ENCODE measurements around the gene IRF2BP1. TPM values are rescaled to one million over a fixed set of nuclear protein-coding genes. Genes with fewer than 3 reads are reported as not detected.
"Not testable (repeated sequence)": the region's sequence is repeated elsewhere in the genome, so short reads cannot be mapped to it uniquely, and the experiment has no call there.

IRF2BP1 gene
- total RNA-seq, 1 donor from 2014 or later, result 19.5 TPM

DNA sequence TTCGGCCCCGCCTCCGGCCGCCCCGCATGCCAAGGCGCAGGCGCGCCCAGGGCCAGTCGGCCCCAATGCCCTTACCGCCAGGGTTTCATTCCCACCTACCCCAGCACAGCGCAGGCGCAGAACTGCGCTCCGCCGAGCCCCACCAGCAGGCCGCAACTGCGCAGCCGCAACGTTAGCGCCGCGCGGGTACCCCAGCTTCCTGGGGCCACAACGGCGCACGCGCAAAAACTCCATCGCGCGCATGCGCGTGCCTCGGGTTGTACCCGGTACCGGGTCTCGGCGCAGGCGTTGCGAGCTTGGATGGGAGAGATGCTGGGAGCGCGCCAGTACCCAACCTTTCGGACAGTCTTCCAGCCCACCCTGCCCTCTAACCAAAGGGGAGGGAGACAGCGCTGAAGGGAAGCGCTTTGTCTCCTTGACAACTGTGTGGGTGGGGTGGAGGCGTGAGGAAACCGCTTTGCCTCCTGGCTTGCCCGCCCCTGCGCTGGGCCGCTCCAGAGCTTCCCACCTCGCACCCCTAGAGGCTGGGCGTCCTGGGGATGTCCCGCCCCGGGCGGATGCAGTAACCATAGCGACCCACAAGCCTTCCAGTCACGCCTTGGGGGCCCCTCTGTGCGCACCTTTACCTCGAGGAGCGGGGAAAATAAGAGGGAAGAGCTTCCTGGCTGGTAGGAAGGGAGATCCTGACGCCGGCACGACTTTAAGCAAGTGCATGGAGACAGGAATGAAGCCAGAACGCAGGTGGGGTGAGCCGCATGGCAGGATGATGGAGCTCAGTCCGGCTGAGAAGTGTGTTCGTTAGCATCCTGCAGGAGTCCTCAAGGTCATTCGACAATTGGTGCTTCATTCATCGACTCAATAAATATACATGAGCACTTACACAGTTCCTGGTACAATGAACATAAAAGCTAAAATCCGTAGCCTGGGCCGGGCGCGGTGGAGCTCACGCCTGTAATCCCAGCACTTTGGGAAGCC, 17.0 kb upstream of the IRF2BP1 start:
- ATAC-seq, result peak; percentile 93
- peak; percentile 100 for DNase-seq (ENCODE audit: low spot score)

DNA sequence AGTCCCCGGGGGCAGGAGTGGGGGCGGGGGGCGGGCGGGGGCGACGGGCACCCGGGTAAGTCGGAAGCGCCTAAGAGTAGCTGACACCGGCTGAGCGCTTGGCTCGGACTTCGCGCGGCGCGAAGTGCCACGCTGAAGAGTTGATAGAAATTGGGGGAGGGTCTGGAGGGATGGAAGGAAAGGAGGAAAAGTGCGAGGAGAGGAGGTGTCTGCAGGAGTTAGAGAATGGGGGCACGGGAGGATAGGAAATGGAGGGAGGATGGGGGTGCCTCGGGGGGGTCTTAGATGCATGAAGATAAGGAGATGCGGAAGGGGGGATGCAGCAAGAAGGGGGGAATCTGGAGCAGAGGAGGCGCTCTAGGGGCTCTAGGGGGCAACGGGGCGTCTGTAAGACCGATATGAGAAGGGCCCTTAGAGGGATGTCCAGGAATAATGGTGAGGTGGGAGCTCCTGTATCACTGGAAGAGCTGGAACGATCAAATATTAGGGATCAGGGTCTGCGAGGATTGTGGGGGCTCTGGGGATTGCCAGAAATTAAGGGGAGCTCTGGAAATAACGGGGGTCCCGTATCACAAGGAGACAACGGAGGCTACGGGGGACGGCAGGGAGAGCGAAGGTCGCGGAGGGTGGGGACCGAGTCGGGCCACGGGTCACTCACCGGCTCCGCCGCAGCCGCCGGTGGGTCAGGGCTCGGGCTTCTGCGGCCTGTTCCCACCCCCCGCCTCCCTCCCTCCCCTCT, 16.1 kb upstream of the IRF2BP1 start, which contains the start of gene MYPOP:
Gene MYPOP, minus strand, starts transcription at position 702 of the 739 bp plus-strand sequence. CDS start 840 bp downstream, outside the sequence.
- ATAC-seq (no peak), DNase-seq (ENCODE audit: low spot score) (no peak)

DNA sequence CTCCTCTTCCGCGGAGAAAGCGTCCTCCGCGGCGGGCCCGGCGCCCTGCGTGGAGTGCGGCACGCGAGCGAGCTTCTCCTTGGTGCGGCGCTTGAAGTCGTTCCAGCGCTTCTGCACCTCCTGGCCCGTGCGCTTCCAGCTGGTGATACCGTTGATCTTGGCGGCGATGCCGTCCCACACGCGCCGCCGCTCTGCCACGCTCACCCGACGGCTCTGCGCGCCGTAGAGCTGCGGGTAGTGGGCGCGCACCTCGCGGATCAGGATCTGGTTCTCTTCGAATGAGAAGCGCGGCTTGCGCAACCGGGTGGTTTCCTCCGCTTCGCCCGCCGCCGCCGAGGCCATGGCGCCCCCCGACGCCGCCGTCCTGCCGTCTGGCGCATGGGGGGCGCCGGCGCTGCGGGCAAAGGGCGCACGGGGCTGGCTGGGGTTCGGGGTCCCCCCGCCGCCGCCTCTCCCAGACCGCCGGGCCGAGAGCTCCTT, 15.5 kb upstream of the IRF2BP1 start:
- ATAC-seq, result no peak
- DNase-seq (ENCODE audit: low spot score), result peak; percentile 52

DNA sequence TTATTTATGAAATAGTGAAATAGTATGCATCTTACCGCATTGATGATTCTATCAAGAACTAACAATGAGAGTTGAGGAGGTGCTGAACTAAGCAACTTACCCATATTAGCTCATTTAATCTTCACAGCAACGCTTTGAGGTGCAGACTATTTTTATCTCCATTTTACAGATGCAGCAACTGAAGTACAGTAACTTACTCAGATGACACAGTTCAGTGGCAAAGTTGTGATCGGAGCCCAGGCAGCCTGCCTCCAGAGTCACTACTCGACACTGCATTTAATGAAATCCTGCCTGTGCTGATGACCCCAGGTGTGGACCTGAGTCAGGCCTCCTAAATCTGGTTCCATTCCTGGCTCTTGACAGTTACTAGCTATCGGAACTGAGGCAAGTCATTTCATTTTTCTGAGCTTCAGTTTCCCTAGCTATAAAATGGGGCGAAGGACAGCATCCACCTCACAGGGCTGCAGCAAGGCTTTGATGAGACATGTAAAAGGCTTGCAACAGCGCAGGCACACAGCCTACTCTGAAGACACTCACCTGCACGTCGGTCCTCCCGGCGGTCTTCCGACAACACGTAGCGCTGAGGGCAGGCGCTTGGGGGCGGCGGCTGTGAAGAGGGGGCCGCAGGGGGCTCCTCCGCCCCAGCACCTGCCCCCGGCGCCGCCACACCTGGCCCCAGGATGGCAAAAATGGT, 14.9 kb upstream of the IRF2BP1 start:
- ATAC-seq (no peak), DNase-seq (ENCODE audit: low spot score) (no peak)

DNA sequence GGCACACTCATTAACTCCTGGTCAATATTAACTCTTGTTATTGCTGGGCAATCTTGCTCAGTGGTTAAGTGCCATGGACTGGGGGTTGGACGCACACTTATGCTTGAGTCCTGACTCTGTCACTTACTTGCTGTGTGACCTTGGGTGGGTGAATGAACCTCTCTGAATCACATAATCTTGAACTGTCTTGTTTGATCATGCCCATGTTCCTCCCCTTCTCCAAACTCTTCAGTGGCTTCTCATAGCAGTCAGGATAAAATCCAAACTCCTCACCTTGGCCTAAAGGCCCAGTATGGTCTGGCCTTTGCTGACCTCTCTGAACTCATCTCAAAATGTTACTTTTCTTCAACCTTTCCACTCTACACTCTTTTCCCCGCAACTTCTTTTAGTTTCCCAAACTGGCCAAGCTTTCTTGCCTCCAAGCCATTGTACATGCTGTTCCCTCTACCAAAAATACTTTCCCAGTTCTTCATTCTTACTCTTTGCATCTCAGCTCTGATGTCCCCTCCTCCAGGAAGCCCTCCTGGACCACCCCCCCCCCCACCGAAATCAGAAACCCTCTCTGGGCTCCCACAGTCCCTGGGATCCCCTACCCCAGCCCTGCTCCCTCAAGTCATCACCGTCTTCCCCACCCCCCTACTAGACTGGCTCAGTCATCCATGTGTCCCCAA, 14.1 kb upstream of the IRF2BP1 start:
- ATAC-seq, result no peak
- DNase-seq (ENCODE audit: low spot score), result no peak

DNA sequence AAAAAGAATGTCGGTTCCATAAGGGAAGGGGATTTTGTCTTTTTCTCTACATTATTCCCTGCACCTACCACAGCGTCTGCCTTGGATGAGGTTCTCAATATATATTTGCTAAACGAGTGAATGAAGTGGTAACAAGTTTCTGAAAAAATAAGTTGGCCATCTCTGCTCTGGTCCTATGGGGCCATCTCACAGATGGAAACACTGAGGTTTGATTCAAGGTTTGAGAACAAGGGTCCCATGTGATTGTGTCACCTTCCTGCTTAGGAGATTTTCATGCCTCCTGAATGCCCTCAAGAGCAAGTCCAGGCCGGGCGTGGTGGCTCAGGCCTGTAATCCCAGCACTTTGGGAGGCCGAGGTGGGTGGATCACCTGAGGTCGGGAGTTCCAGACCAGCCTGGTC, 13.3 kb upstream of the IRF2BP1 start:
- no peak for ATAC-seq
- DNase-seq (ENCODE audit: low spot score), result no peak

DNA sequence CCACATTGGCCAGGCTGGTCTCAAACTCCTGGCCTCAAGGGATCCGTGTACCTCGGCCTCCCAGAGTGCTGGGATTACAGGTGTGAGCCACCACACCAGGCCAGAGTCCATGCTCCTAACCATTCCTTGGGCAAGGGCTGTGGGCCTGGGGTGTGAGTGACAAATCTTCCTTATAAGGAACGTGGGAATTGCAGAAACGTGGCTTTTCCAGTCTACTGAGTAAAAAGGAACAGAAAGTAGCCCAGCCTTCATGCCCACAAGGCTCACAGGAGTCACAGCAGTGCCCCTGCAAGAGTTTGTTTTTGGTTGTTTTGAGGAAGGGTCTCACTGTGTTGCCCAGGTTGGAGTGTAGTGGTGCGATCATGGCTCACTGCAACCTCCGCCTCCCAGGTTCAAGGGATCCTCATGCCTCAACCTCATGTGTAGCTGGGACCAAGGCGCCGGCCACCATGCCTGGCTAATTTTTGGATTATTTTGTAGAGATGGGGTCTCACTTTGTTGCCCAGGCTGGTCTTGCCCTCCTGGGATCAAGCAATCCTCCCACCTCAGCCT, 11.4 kb upstream of the IRF2BP1 start:
- no peak for ATAC-seq

DNA sequence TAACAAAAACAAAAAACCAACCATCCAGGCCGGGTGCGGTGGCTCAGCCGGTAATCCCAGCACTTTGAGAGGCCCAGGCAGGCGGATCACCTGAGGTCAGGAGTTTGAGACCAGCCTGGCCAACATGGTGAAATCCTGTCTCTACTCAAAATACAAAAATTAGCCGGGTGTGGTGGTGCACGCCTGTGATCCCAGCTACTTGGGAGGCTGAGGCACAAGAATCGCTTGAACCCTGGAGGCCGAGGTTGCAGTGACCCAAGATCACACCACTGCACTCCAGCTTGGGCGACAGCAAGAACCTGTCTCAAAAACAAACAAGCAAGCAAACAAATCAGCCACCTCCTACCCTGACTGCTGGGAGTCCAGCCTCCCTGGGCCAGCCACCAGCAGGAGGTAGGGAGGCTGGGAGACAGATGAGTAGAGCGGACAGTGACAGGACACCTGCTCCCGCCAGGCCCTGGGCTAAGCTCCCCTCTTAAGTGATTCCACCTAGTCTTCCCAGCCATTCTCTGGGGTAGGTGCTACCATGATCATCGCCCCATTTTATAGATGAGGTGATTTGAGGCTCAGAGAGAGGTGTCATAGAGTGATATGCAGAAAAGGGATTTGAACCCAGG, 10.2 kb upstream of the IRF2BP1 start:
- not testable (repeated sequence) for ATAC-seq; DNase-seq (ENCODE audit: low spot score)

More for the DNA sequence above, 11.4 kb upstream of the IRF2BP1 start:
- DNase-seq (ENCODE audit: low spot score), result no peak

DNA sequence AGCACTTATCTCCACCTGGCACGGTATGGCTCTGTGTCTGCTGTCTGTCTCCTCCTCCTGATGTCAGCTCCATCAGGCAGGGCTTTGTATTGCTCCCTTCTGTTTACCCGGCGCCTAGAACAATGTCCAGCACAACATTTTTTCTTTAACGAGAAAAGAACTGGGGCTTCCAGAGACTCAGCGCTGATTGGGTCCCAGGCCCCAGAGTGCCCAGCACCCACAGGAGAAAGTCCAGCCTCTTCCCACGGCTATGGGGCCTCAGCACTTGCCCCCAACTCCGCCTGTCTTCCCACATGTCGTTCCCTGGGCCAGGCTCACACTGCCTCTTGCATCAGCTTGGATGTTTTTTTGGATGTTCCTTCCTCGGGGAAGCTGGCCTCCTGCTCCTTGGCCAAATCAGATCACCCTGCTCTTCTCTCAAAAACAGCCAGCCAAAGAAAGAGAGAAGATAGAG, 9.6 kb upstream of the IRF2BP1 start:
- ATAC-seq, result no peak
- no peak for DNase-seq (ENCODE audit: low spot score)

DNA sequence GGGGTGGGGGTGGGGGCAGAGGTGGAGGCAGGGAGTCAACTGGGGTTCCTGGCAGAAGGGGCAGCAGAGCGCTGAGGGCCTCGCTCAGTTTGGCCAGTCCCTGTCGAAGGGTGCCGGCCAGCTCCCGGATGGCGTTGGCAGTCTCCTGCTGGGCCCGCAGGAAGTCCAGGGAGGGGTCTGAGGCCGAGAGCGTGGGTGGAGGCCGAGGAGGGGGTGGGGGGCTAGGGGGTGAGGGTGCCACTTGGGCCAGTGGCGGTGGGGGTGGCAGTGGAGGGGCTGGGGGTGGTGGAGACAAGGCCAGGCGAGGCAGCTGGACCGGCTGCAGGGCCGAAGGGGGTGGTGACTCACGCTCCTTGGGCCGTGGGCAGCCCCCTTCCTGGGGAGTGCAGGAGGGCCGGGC, 4.9 kb upstream of the IRF2BP1 start:
- ATAC-seq (no peak), DNase-seq (ENCODE audit: low spot score) (no peak)

DNA sequence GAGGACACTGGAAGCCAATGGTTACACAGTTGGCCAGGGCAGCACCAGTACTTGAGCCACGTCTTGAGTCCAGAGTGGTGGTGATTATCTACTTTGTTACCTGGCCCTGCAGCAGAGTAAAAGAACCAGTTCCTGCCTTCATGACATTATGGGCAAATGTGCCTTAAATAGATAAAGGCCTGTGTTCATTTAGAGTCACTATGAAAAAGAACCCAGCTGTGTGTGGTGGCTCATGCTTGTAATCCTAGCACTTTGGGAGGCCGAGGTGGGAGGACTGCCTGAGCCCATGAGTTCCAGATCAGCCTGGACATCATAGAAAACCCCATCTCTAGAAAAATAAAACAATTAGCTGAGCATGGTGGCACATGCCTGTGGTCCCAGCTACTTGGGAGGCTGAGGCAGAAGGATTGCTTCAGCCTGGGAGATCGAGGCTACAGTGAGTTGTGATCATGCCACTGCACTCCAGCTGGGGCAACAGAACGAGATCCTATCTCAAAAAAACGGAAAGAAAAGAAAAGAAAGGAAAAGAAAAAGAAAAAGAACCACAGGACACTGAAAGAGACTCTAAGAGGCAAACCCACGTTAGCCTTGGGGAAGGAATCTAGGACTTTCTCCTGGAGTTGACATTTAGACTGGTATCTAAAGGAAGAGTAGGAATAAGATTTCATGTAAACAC, 3.4 kb upstream of the IRF2BP1 start:
- no peak for DNase-seq (ENCODE audit: low spot score)
- ATAC-seq, result no peak

DNA sequence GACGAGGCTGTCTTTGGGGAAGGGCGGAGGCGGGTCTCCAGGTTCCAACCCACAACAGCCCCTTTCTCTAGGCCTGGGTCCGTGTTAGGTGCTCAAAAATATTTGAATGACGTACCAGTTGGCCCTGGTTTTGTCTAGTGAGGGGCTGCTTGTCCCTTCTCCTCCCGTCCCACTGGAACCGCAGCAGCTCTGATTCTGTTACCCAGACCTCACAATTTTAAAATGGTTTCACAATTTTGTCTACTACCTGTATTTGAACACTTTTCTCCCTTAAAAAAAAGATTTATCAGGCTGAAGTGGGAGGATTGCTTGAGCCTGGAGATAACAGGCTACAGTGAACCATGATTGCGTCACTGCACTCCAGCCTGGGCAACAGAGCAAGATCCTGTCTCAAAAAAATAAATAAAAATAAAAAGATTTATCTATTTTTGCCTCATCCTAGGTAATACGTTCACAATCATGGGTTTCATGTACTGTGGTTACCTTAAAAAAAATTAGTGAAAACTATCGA, 1.3 kb upstream of the IRF2BP1 start:
- ATAC-seq (no peak), DNase-seq (ENCODE audit: low spot score) (no peak)

DNA sequence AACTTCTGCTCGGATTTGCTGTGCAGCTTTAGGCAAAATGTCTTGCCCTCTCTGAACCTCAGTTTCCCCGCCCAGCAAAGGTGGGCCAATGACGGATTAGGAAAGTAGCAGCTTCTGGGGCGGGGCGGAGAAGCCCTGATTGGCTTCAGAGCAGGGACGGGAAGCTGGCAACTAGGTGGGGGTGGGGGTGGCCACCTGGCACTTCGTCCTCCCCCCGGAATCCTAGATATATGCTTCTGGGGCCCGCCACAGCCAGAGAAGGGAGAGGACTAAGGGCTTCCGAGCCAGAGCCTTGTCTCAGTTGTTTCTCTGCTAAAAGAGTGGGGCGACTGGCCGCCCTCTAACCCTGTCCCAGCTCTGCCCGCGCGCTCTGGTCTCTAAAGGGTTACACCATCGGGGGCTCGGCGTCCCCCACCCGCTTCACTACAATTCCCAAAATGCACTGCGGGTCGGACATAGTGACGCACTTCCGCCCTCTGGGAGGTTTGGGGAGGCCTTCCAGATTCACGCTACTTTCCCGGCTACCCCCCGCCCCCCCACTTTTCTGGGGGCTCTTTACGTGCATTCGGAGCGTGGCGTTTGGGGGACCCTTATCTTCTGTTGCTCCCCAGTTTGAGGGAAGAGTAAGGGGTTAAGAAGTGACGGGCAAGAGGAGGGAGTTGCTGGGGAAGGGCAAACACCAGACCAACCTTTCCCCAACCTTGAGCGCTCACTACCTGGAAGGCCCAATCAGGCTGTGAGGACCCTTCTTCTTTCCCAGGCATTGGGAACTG, 672 bp upstream of the IRF2BP1 start:
- DNase-seq (ENCODE audit: low spot score) (peak; percentile 93), ATAC-seq (peak; percentile 56)

DNA sequence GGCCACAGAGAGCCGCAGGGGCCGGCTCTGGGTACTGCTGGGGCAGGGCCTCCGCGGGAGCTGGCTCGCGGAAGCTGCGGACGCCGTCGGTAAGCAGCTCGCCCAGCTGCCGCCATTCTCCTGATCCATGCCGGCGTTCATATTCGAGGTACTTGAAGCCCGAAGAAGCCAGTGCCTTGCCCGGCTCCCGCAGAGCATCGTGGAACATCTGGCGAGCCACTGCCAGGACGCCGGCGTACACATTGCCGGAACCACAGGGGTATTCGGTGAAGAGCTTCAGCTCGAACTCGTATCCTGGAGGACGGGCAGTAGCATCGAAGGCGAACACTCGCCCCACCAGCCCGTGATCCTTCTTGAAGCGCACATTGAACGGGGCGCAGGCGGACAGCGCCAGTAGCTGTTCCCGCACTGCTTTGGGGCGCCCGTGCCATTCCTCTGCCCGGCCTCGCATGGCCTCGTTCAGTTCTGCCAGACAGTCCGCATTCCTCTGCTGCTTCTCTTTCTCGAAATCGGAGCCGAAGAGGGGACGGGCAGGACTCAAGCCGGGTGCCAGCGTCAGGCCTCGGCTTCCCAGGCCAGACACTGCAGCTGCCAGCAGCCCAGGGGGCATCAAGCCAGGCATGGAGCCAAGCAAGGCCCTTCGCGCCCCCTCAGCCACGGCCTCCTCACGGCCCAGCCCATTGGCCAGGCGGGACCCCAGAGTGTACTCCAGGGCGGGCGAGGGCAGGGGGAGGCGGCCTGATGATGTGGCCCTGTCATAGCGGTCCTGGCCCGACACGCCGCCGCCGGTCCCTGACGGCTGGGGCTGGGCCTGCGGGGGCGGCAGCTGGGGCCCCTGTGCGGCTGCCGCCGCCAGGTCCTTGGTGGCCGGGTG, 1.0 kb downstream of the IRF2BP1 start:
- peak; percentile 2 for ATAC-seq
- DNase-seq (ENCODE audit: low spot score), result no peak

DNA sequence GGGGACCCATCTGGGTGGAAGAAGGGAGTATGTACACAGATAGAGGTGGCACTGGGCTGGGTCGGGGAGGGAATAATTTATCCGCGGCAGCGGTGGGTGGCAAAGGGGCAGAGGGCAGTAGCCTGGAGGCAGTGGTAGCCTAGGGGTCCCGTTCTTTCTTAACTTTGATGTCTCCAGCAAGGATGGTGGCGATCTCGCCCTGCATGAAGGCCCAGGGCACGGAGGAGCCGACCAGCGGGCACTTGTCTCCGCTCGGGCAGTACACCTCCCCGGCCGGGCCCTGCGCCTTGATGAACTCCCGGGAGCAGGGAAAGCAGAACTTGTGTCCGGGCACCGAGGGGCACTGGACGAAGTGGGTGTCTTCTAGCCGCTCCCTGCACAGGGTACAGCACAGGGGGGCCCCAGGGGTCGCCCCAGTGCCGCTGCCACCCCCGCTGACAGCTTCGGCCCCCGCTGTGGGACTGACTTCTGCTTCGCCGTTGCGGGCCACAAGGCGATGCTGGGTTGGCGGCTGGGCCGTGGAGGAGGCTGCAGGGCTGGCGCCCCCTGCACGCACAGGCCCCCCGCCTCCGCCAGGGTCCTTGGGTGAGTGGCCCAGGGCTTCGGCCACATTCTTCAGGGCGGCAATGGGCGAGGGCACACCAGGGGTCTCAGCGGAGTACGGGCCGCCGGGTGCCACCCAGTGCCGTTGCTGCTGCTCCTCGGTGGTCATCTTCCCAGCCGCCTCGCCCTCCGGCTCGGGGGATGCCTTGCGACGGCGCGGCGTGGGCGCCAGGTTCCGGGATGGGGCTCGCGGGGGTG, 1.9 kb downstream of the IRF2BP1 start:
- ATAC-seq (no peak), DNase-seq (ENCODE audit: low spot score) (no peak)

DNA sequence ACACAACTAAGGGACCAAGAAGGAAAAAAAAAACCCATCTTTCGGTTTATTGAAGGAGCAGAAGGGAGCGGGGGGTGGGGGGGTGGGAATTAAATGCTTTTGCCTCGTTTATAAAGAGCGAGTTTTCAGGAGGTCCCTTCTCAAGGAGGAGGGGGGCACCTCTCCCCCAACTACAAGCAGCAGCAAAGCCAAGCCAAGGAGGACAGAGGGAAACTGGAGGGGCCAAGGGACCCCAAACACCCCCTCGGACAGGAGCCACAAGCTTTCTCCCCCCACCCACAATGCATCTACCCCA, 2.4 kb downstream of the IRF2BP1 start:
- no peak for ATAC-seq

More for the DNA sequence above, 2.4 kb downstream of the IRF2BP1 start:
- no peak for DNase-seq (ENCODE audit: low spot score)

Measured in left lobe of liver (tissue), 2 donors.